ENCODE data around the gene EFHC1.

GRCh38 chr6:52573295-52573694 lies 153.2 kb downstream of the EFHC1 start:
- no peak for TF ChIP-seq CTCF (optimal IDR thresholded peaks at IDR 0.05 in 1 of 3, IDR thresholded peaks at IDR 0.05 in 1 of 3, conservative IDR thresholded peaks at IDR 0.05 in 1 of 3; ENCODE audit: extremely low read depth in 1 of 3, insufficient read depth in 2 of 3, low read length in 3 of 3)
- no peak for TF ChIP-seq EZH2 (IDR thresholded peaks at IDR 0.05; ENCODE audit: low read length)

Data from keratinocyte (primary cell).